H1 (cell line): ENCODE data around the gene DNAAF3. TPM values are rescaled to one million over a fixed set of nuclear protein-coding genes. Genes with fewer than 3 reads are reported as not detected.
A peak's percentile ranks its signal among the peaks of the same experiment; 100 is the strongest.

ENCODE experiments used
- CHD1 ChIP-seq: IDR thresholded peaks from 2 replicates; pipeline ENCODE4 v1.6.1; 2012; ENCODE audit warnings: low read depth, low read length, improper control_type of control experiment
- EGR1 ChIP-seq: IDR thresholded peaks from 2 replicates; pipeline ENCODE4 v1.6.1; 2011; ENCODE audit warnings: low read depth, low read length, borderline replicate concordance
- JUND ChIP-seq: IDR thresholded peaks from 2 replicates; pipeline ENCODE4 v1.6.1; 2011; ENCODE audit warnings: mild to moderate bottlenecking, improper control_type of control experiment, low read length
- SIN3A ChIP-seq, 2 experiments: IDR thresholded peaks in 1 of 2; conservative IDR thresholded peaks in 1 of 2; 2 replicates each; pipeline ENCODE4 v1.6.1; 2011 to 2012; ENCODE audit warnings: low read length in 2 of 2, improper control_type of control experiment in 1 of 2, low read depth in 1 of 2, mild to moderate bottlenecking in 1 of 2
- SIX5 ChIP-seq: IDR thresholded peaks from 2 replicates; pipeline ENCODE4 v1.6.1; 2011; ENCODE audit warnings: mild to moderate bottlenecking, low read depth, low read length
- SP1 ChIP-seq: IDR thresholded peaks from 2 replicates; pipeline ENCODE4 v1.6.1; 2011; ENCODE audit warnings: low read depth, low read length
- SP4 ChIP-seq: IDR thresholded peaks from 2 replicates; pipeline ENCODE4 v1.6.1; 2012; ENCODE audit warnings: low read length, inconsistent platforms
- TAF7 ChIP-seq: optimal IDR thresholded peaks from 2 replicates; pipeline ENCODE3; 2011; ENCODE audit warnings: low read depth, mild to moderate bottlenecking, inconsistent platforms, low read length, moderate library complexity, borderline replicate concordance
- polyA plus RNA-seq, 7 experiments: library from polyadenylated mRNA; depleted of rRNA in 3 of 7; stranded (reverse) in 5 of 7; unstranded in 2 of 7; fragments of >200 nt in 5 of 7; fragments of 200-250 nt in 2 of 7; gene quantifications; 1 replicate in 5 of 7; 2 replicates in 1 of 7; 4 replicates in 1 of 7; pipeline versions ENCODE4 v1.2.1 to v1.2.3, GENCODE V29; 2011 to 2013; ENCODE audit warnings: missing spikeins in 2 of 7, mixed read lengths in 2 of 7
- total RNA-seq: library from RNA; stranded (reverse); fragmentation: NEBNext Ultra II Directional; extraction: Animal tissue kit (Norgen Biotek cat#: 25700); gene quantifications from 2 replicates; pipeline ENCODE4 v1.2.1, GENCODE V29; 2021

DNAAF3 gene
- total and polyA plus RNA-seq, 2 of the 8 experiments (the other 6 are each of a cell fraction or from before 2014, with no cell fraction given), result 5.4 to 8.0 TPM

GRCh38 chr19:55166530-55167268 lies at the start of gene DNAAF3 (continued):
- TF ChIP-seq SIX5, result peak; percentile 33; the same call in 1 of the 2 replicates
- peak; percentile 98 for TF ChIP-seq CHD1
- no peak for TF ChIP-seq TAF7
- peak in 1 of 2 experiments; percentile 73; a peak in 2 of 4 replicates for TF ChIP-seq SIN3A (conservative IDR thresholded peaks at IDR 0.05 in 1 of 2, IDR thresholded peaks at IDR 0.05 in 1 of 2; ENCODE audit: low read depth in 1 of 2, low read length in 2 of 2)
- TF ChIP-seq EGR1, result peak; percentile 27; the same call in 1 of the 2 replicates
- peak; percentile 96 for TF ChIP-seq SP1
- peak; percentile 75 for TF ChIP-seq SP4
- TF ChIP-seq JUND, result peak; percentile 96
- TF ChIP-seq, all 59 proteins: peak for 13
